Parathyroid adenoma (tissue), 2 donors: Measurements from ENCODE around the gene LACTB.

Source experiments
- H2AFZ ChIP-seq: fragments of 300-600 bp; sonication (generic); one replicate; pipeline ENCODE4 v1.7.0; 2017; ENCODE audit warnings: antibody characterized with exemption, mild to moderate bottlenecking
- H3K27ac ChIP-seq: fragments of 300-600 bp; sonication (generic); one replicate; pipeline ENCODE4 v1.7.0; 2017
- H3K27me3 ChIP-seq: fragments of 300-600 bp; sonication (generic); one replicate; pipeline ENCODE4 v1.7.0; 2017; ENCODE audit warnings: low read length; ENCODE audit not compliant: control insufficient read depth, insufficient read depth
- H3K36me3 ChIP-seq: fragments of 300-600 bp; sonication (generic); one replicate; pipeline ENCODE4 v1.7.0; 2017; ENCODE audit warnings: low read length; ENCODE audit not compliant: control insufficient read depth, insufficient read depth
- H3K4me1 ChIP-seq: fragments of 300-600 bp; sonication (generic); one replicate; pipeline ENCODE4 v1.7.0; 2017; ENCODE audit warnings: control low read depth
- H3K4me2 ChIP-seq: fragments of 300-600 bp; sonication (generic); one replicate; pipeline ENCODE4 v1.7.0; 2017; ENCODE audit warnings: low read length
- H3K4me3 ChIP-seq: fragments of 300-600 bp; sonication (generic); one replicate; pipeline ENCODE4 v1.7.0; 2017; ENCODE audit warnings: low read depth, low read length
- H3K79me2 ChIP-seq: fragments of 300-600 bp; sonication (generic); one replicate; pipeline ENCODE4 v1.7.0; 2017; ENCODE audit warnings: control low read depth
- H3K9ac ChIP-seq: fragments of 300-600 bp; sonication (generic); one replicate; pipeline ENCODE4 v1.7.0; 2017; ENCODE audit warnings: mild to moderate bottlenecking
- H3K9me3 ChIP-seq: fragments of 300-600 bp; sonication (generic); one replicate; pipeline ENCODE4 v1.7.0; 2017; ENCODE audit warnings: low read length; ENCODE audit not compliant: control insufficient read depth
- CTCF ChIP-seq: fragments of 300-600 bp; sonication (generic); IDR thresholded peaks from one replicate; pipeline ENCODE4 v1.7.0; 2017; ENCODE audit warnings: antibody characterized with exemption, mild to moderate bottlenecking
- donor health status: primary hyperparathyroidism.

LACTB gene

GRCh38 chr15:63075015-63075983 lies 46.4 kb upstream of the LACTB start:
- Histone ChIP-seq H3K4me3 (no peak overlapping the region), H3K4me1 (no peaks in the 10 kb centered on the region), H3K27ac (no peak overlapping the region)

GRCh38 chr15:63075984-63076713 lies 45.5 kb upstream of the LACTB start:
- H3K9me3 ChIP-seq, result no peaks in the 10 kb centered on the region
- no peaks in the 10 kb centered on the region for H3K4me1 ChIP-seq
- H3K9ac ChIP-seq, result no peak overlapping the region
- no peak overlapping the region for H3K4me2 ChIP-seq
- no peaks in the 10 kb centered on the region for H3K79me2 ChIP-seq
- H3K27me3 ChIP-seq, result no peaks in the 10 kb centered on the region
- no peak for TF ChIP-seq CTCF
- no peaks in the 10 kb centered on the region for H3K36me3 ChIP-seq
- no peak overlapping the region for H3K27ac ChIP-seq
- H2AFZ ChIP-seq, result peak overlapping the region; percentile 42
- H3K4me3 ChIP-seq, result no peak overlapping the region

More at GRCh38 chr15:63075015-63075983, 46.4 kb upstream of the LACTB start:
- Histone ChIP-seq H3K36me3 (no peaks in the 10 kb centered on the region), H3K9ac (no peak overlapping the region), H3K27me3 (no peaks in the 10 kb centered on the region), H3K9me3 (no peaks in the 10 kb centered on the region), H2AFZ (no peak overlapping the region), H3K4me2 (no peak overlapping the region), H3K79me2 (no peaks in the 10 kb centered on the region)
- no peak for TF ChIP-seq CTCF

GRCh38 chr15:63076714-63077046 lies 45.0 kb upstream of the LACTB start:
- Histone ChIP-seq H3K4me3 (no peak overlapping the region), H3K79me2 (no peaks in the 10 kb centered on the region), H2AFZ (no peak overlapping the region), H3K27ac (no peak overlapping the region), H3K9me3 (no peaks in the 10 kb centered on the region), H3K9ac (no peak overlapping the region), H3K27me3 (no peaks in the 10 kb centered on the region), H3K4me2 (no peak overlapping the region), H3K4me1 (no peaks in the 10 kb centered on the region), H3K36me3 (no peaks in the 10 kb centered on the region)
- TF ChIP-seq CTCF, result no peak

- no peaks in the 10 kb centered on the region for H3K4me1 ChIP-seq
- no peaks in the 10 kb centered on the region for H3K9me3 ChIP-seq
- H3K36me3 ChIP-seq, result no peaks in the 10 kb centered on the region
- H3K79me2 ChIP-seq, result no peaks in the 10 kb centered on the region
- TF ChIP-seq CTCF, result no peak
- H3K27me3 ChIP-seq, result no peaks in the 10 kb centered on the region
- no peak overlapping the region for H3K27ac ChIP-seq
- H3K9ac ChIP-seq, result no peak overlapping the region
- no peak overlapping the region for H3K4me3 ChIP-seq
- no peak overlapping the region for H3K4me2 ChIP-seq
- H2AFZ ChIP-seq, result no peak overlapping the region
Observed at GRCh38 chr15:63077952-63078351, 43.7 kb upstream of the LACTB start.
